ENCODE data around the gene FHL2. TPM values are rescaled to one million over a fixed set of nuclear protein-coding genes. Genes with fewer than 3 reads are reported as not detected.

The FHL2 gene
- total RNA-seq, 1 donor from 2014 or later: 0.16 TPM

DNA sequence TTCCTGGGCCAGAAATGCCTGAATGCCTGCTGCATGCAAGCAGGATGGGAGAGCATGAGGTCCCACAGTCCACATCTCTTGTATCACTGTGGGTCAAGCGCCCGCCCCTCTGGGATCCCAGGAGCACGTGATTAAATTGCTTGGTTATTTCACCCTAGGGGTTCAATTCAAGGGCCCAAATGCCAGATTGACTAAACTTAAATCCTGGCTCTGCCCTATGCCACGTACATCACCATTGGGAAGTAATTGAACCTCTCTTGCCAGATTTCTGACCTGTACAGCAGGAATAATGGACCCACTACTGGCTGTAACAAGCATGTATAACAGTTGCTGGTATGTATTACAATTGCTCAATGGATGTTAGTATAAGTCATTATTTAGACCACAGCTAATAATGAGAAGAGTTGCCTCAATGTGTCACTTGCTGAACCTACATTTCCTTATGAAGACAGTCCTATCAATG is 19.9 kb downstream of the FHL2 start:
- H3K9me3 Mint-ChIP-seq: no peaks in the 10 kb centered on the region
- no peaks in the 10 kb centered on the region for H3K4me1 Mint-ChIP-seq
- no peak overlapping the region for H3K4me3 Mint-ChIP-seq
- intact Hi-C loops (cut with micrococcal nuclease): no loop called here
- H3K27me3 Mint-ChIP-seq: peaks cover 3% of the 10 kb centered on the region
- H3K36me3 Mint-ChIP-seq (ENCODE audit: low read depth): no peaks in the 10 kb centered on the region
- no peak overlapping the region for H3K27ac Mint-ChIP-seq
- TF ChIP-seq, protein P1, sequence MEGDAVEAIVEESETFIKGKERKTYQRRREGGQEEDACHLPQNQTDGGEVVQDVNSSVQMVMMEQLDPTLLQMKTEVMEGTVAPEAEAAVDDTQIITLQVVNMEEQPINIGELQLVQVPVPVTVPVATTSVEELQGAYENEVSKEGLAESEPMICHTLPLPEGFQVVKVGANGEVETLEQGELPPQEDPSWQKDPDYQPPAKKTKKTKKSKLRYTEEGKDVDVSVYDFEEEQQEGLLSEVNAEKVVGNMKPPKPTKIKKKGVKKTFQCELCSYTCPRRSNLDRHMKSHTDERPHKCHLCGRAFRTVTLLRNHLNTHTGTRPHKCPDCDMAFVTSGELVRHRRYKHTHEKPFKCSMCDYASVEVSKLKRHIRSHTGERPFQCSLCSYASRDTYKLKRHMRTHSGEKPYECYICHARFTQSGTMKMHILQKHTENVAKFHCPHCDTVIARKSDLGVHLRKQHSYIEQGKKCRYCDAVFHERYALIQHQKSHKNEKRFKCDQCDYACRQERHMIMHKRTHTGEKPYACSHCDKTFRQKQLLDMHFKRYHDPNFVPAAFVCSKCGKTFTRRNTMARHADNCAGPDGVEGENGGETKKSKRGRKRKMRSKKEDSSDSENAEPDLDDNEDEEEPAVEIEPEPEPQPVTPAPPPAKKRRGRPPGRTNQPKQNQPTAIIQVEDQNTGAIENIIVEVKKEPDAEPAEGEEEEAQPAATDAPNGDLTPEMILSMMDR (IDR thresholded peaks at IDR 0.05): no peak
- ChIA-PET POLR2A (no interaction called here), CTCF (interaction anchor here (1.2 kb wide), 1 partner anchor 12 kb away, joined by 3 read pairs; no protein-coding TSS in a partner anchor)
- ATAC-seq (ENCODE audit: low read depth) (no peak), DNase-seq (no peak)

GRCh38 chr2:105378276-105378840 is 20.5 kb downstream of the FHL2 start:
- no peak overlapping the region for H3K4me3 Mint-ChIP-seq
- ChIA-PET CTCF (interaction anchor here (1.2 kb wide), 1 partner anchor 12 kb away, joined by 3 read pairs; no protein-coding TSS in a partner anchor), POLR2A (no interaction called here)

GRCh38 chr2:105377871-105378270 is 21.0 kb downstream of the FHL2 start:
- no peaks in the 10 kb centered on the region for H3K4me1 Mint-ChIP-seq
- POLR2A ChIA-PET: no interaction called here
- ATAC-seq (ENCODE audit: low read depth): no peak

More at GRCh38 chr2:105378276-105378840, 20.5 kb downstream of the FHL2 start:
- no peaks in the 10 kb centered on the region for H3K4me1 Mint-ChIP-seq
- DNase-seq (no peak), ATAC-seq (ENCODE audit: low read depth) (no peak)
- H3K27me3 Mint-ChIP-seq: peaks cover 3% of the 10 kb centered on the region
- no peak overlapping the region for H3K27ac Mint-ChIP-seq
- intact Hi-C loops (cut with micrococcal nuclease): no loop called here
- TF ChIP-seq, protein P1 (IDR thresholded peaks at IDR 0.05): no peak
- no peaks in the 10 kb centered on the region for H3K36me3 Mint-ChIP-seq (ENCODE audit: low read depth)
- no peaks in the 10 kb centered on the region for H3K9me3 Mint-ChIP-seq

GRCh38 chr2:105376789-105377240 is 22.0 kb downstream of the FHL2 start:
- intact Hi-C loops (cut with micrococcal nuclease): no loop called here
- H3K4me1 Mint-ChIP-seq: no peaks in the 10 kb centered on the region

More at GRCh38 chr2:105377871-105378270, 21.0 kb downstream of the FHL2 start:
- Mint-ChIP-seq H3K4me3 (no peak overlapping the region), H3K36me3 (ENCODE audit: low read depth) (no peaks in the 10 kb centered on the region), H3K27ac (no peak overlapping the region), H3K9me3 (no peaks in the 10 kb centered on the region), H3K27me3 (peaks cover 3% of the 10 kb centered on the region)
- no peak for DNase-seq
- intact Hi-C loops (cut with micrococcal nuclease): no loop called here
- CTCF ChIA-PET: no interaction called here
- TF ChIP-seq, protein P1 (IDR thresholded peaks at IDR 0.05): no peak

GRCh38 chr2:105376010-105376409 is 22.8 kb downstream of the FHL2 start:
- Mint-ChIP-seq H3K9me3 (no peaks in the 10 kb centered on the region), H3K4me1 (no peaks in the 10 kb centered on the region), H3K27me3 (peaks cover 3% of the 10 kb centered on the region), H3K36me3 (ENCODE audit: low read depth) (no peaks in the 10 kb centered on the region), H3K27ac (no peak overlapping the region), H3K4me3 (no peak overlapping the region)
- TF ChIP-seq, protein P1 (IDR thresholded peaks at IDR 0.05): no peak
- ATAC-seq (ENCODE audit: low read depth): no peak
- ChIA-PET CTCF (interaction anchor here (1.4 kb wide), 1 partner anchor 29 kb away, joined by 3 read pairs; no protein-coding TSS in a partner anchor), POLR2A (no interaction called here)
- no peak for DNase-seq
- intact Hi-C loops (cut with micrococcal nuclease): no loop called here

More at GRCh38 chr2:105376789-105377240, 22.0 kb downstream of the FHL2 start:
- no peak overlapping the region for H3K4me3 Mint-ChIP-seq
- no peak for DNase-seq
- H3K36me3 Mint-ChIP-seq (ENCODE audit: low read depth): no peaks in the 10 kb centered on the region
- H3K27ac Mint-ChIP-seq: no peak overlapping the region
- ChIA-PET CTCF (no interaction called here), POLR2A (no interaction called here)
- H3K27me3 Mint-ChIP-seq: peaks cover 3% of the 10 kb centered on the region
- TF ChIP-seq, protein P1 (IDR thresholded peaks at IDR 0.05): no peak
- ATAC-seq (ENCODE audit: low read depth): no peak
- no peaks in the 10 kb centered on the region for H3K9me3 Mint-ChIP-seq
